Trophoblast cell (in vitro differentiated cells and primary cell): ENCODE data around the gene IL11.
"Not testable (repeated sequence)": the region's sequence is repeated elsewhere in the genome, so short reads cannot be mapped to it uniquely, and the experiment has no call there.

Experiments
- DNase-seq, 2 donors: peaks; one replicate each; pipeline ENCODE4 v3.0.0-alpha.2; 2016
- H2AFZ ChIP-seq: 2 replicates; pipeline ENCODE4 v1.6.1; 2013; ENCODE audit warnings: low read length, moderate library complexity, mild to moderate bottlenecking; ENCODE audit not compliant: insufficient read depth, poor library complexity
- H2AK5ac ChIP-seq: 2 replicates; pipeline ENCODE4 v1.6.1; 2013; ENCODE audit warnings: mild to moderate bottlenecking, low read length
- H2BK120ac ChIP-seq: 2 replicates; pipeline ENCODE4 v1.6.1; 2013; ENCODE audit warnings: low read length, mild to moderate bottlenecking, moderate library complexity; ENCODE audit not compliant: insufficient read depth, poor library complexity
- H2BK12ac ChIP-seq: 2 replicates; pipeline ENCODE4 v1.6.1; 2013; ENCODE audit warnings: mild to moderate bottlenecking, low read length, moderate library complexity
- H2BK5ac ChIP-seq: 2 replicates; pipeline ENCODE4 v1.6.1; 2013; ENCODE audit warnings: low read length, low read depth, moderate library complexity, mild to moderate bottlenecking; ENCODE audit not compliant: poor library complexity
- H3K14ac ChIP-seq: 2 replicates; pipeline ENCODE4 v1.6.1; 2013; ENCODE audit warnings: mild to moderate bottlenecking, low read length
- H3K18ac ChIP-seq: 2 replicates; pipeline ENCODE4 v1.6.1; 2013; ENCODE audit warnings: mild to moderate bottlenecking, low read length
- H3K23ac ChIP-seq: 2 replicates; pipeline ENCODE4 v1.6.1; 2013; ENCODE audit warnings: low read length
- H3K27ac ChIP-seq: 2 replicates; pipeline ENCODE4 v1.5.1; 2013; ENCODE audit warnings: low read depth, mild to moderate bottlenecking, inconsistent platforms, low read length, moderate library complexity
- H3K27me3 ChIP-seq: 2 replicates; pipeline ENCODE4 v1.6.1; 2013; ENCODE audit warnings: inconsistent platforms, mild to moderate bottlenecking, low read length, moderate library complexity; ENCODE audit not compliant: insufficient read depth
- H3K36me3 ChIP-seq, 2 experiments: 1 replicate in 1 of 2; 2 replicates in 1 of 2; pipeline ENCODE4 v1.6.1; 2013; ENCODE audit warnings: low read length in 2 of 2, mild to moderate bottlenecking in 2 of 2, moderate library complexity in 1 of 2; ENCODE audit not compliant: insufficient read depth in 2 of 2, control insufficient read depth in 1 of 2
- H3K4ac ChIP-seq: 2 replicates; pipeline ENCODE4 v1.6.1; 2013; ENCODE audit warnings: low read depth, mild to moderate bottlenecking, low read length, moderate library complexity
- H3K4me1 ChIP-seq, 2 experiments: 1 replicate in 1 of 2; 2 replicates in 1 of 2; pipeline ENCODE4 v1.6.1; 2013; ENCODE audit warnings: low read length in 2 of 2, mild to moderate bottlenecking in 2 of 2, moderate library complexity in 1 of 2; ENCODE audit not compliant: insufficient read depth in 2 of 2, control insufficient read depth in 1 of 2
- H3K4me2 ChIP-seq: 2 replicates; pipeline ENCODE4 v1.6.1; 2013; ENCODE audit warnings: inconsistent platforms, mild to moderate bottlenecking, low read length, moderate library complexity
- H3K4me3 ChIP-seq: 2 replicates; pipeline ENCODE4 v1.5.1; 2013; ENCODE audit warnings: mild to moderate bottlenecking, low read depth, low read length, inconsistent platforms
- H3K79me1 ChIP-seq: one replicate; pipeline ENCODE4 v1.6.1; 2013; ENCODE audit warnings: low read length
- H3K79me2 ChIP-seq: 2 replicates; pipeline ENCODE4 v1.6.1; 2013; ENCODE audit warnings: low read length, mild to moderate bottlenecking; ENCODE audit not compliant: control insufficient read depth, insufficient read depth, poor library complexity
- H3K9ac ChIP-seq: 2 replicates; pipeline ENCODE4 v1.6.1; 2013; ENCODE audit warnings: mild to moderate bottlenecking, low read length
- H3K9me3 ChIP-seq: 2 replicates; pipeline ENCODE4 v1.6.1; 2013; ENCODE audit warnings: low read depth, mild to moderate bottlenecking, control low read depth, inconsistent platforms, low read length; ENCODE audit not compliant: insufficient read depth
- H4K12ac ChIP-seq: 2 replicates; pipeline ENCODE4 v1.6.1; 2013; ENCODE audit warnings: low read depth, mild to moderate bottlenecking, low read length, moderate library complexity
- H4K8ac ChIP-seq: 2 replicates; pipeline ENCODE4 v1.6.1; 2013; ENCODE audit warnings: low read depth, mild to moderate bottlenecking, low read length, moderate library complexity
- H4K91ac ChIP-seq: one replicate; pipeline ENCODE4 v1.6.1; 2013; ENCODE audit warnings: low read depth, mild to moderate bottlenecking, low read length, moderate library complexity
- WGBS: extraction: QIAGEN DNeasy Blood & Tissue Kit; methylation state at CpG from one replicate; pipeline ENCODE4 v1.1.7; 2013; ENCODE audit warnings: missing lambda C conversion rate; ENCODE audit not compliant: insufficient read length, insufficient coverage; ENCODE audit errors: extremely low coverage; 5-methylcytosine and 5-hydroxymethylcytosine counted together

IL11 gene

GRCh38 chr19:55407550-55407799 is 37.2 kb upstream of the IL11 start, which contains the start of gene UBE2S:
Gene UBE2S (minus strand): TSS chr19:55407788. CDS start chr19:55407589, 199 bp downstream.
- peak within 1 kb of the TSS; percentile 95 for H3K4ac ChIP-seq
- peak within 1 kb of the TSS; percentile 97 for H4K8ac ChIP-seq
- H3K9ac ChIP-seq = peak within 1 kb of the TSS; percentile 97
- H3K27ac ChIP-seq = peak within 1 kb of the TSS; percentile 94
- not testable (repeated sequence) for H3K27me3 ChIP-seq, DNase-seq, H3K23ac ChIP-seq, H3K9me3 ChIP-seq
- H3K4me3 ChIP-seq = peak within 1 kb of the TSS; percentile 88
- WGBS = no CpG with 5 or more reads among the region's 36 CpGs
- H2AK5ac ChIP-seq = peak within 1 kb of the TSS; percentile 95
- peak within 1 kb of the TSS; percentile 33 for H2BK12ac ChIP-seq
- H3K36me3 ChIP-seq = peaks cover 31 to 35% of the 10 kb centered on the region in 2 experiments
- peak within 1 kb of the TSS; percentile 98 for H4K91ac ChIP-seq
- peak within 1 kb of the TSS; percentile 88 for H2BK5ac ChIP-seq
- H2AFZ ChIP-seq = peak within 1 kb of the TSS; percentile 82
- peak within 1 kb of the TSS; percentile 91 for H3K18ac ChIP-seq
- H3K79me2 ChIP-seq = peaks cover 18% of the 10 kb centered on the region
- peak within 1 kb of the TSS; percentile 95 for H4K12ac ChIP-seq
- peak within 1 kb of the TSS; percentile 96 for H3K14ac ChIP-seq
- peaks cover 12 to 19% of the 10 kb centered on the region in 2 experiments for H3K4me1 ChIP-seq
- H3K4me2 ChIP-seq = peak within 1 kb of the TSS; percentile 73
- peak within 1 kb of the TSS; percentile 89 for H2BK120ac ChIP-seq
- peaks cover 12% of the 10 kb centered on the region for H3K79me1 ChIP-seq

- no peak overlapping the region for H2AFZ ChIP-seq
- H3K36me3 ChIP-seq = peaks cover 36 to 40% of the 10 kb centered on the region in 2 experiments
- H3K4me2 ChIP-seq = peak overlapping the region; percentile 73
- peak overlapping the region; percentile 80 for H3K18ac ChIP-seq
- H4K91ac ChIP-seq = peak overlapping the region; percentile 98
- H2BK120ac ChIP-seq = peak overlapping the region; percentile 85
- H3K4me3 ChIP-seq = peak overlapping the region; percentile 88
- peak overlapping the region; percentile 67 for H2BK5ac ChIP-seq
- H3K79me2 ChIP-seq = peaks cover 18% of the 10 kb centered on the region
- peaks cover 6% of the 10 kb centered on the region for H3K9me3 ChIP-seq
- peak overlapping the region; percentile 75 for H4K8ac ChIP-seq
- peaks cover 12% of the 10 kb centered on the region for H3K79me1 ChIP-seq
- H3K14ac ChIP-seq = peak overlapping the region; percentile 90
- peak overlapping the region; percentile 38 for H4K12ac ChIP-seq
- H3K4ac ChIP-seq = peak overlapping the region; percentile 95
- no peak overlapping the region for H2BK12ac ChIP-seq
- peak overlapping the region; percentile 94 for H3K27ac ChIP-seq
- H2AK5ac ChIP-seq = peak overlapping the region; percentile 64
- H3K23ac ChIP-seq = no peak overlapping the region
- no peaks in the 10 kb centered on the region for H3K27me3 ChIP-seq
- WGBS = no CpG with 5 or more reads among the region's 35 CpGs
- peaks cover 12 to 19% of the 10 kb centered on the region in 2 experiments for H3K4me1 ChIP-seq
- H3K9ac ChIP-seq = peak overlapping the region; percentile 97
- DNase-seq = peak; percentile 51 to 65
Observed at GRCh38 chr19:55406826-55407549, 36.7 kb upstream of the IL11 start.

- Histone ChIP-seq H4K8ac (no peak overlapping the region), H2BK5ac (no peak overlapping the region), H2AFZ (peak overlapping the region; percentile 11), H3K14ac (no peak overlapping the region), H2BK120ac (no peak overlapping the region), H3K79me1 (peaks cover 12% of the 10 kb centered on the region), H3K4me3 (peak overlapping the region; percentile 88), H3K4me1 (peaks cover 12 to 19% of the 10 kb centered on the region in 2 experiments), H3K9me3 (peaks cover 6% of the 10 kb centered on the region), H3K27me3 (no peaks in the 10 kb centered on the region), H4K12ac (no peak overlapping the region), H3K23ac (no peak overlapping the region), H3K4ac (peak overlapping the region; percentile 76), H3K79me2 (peaks cover 18% of the 10 kb centered on the region), H3K9ac (no peak overlapping the region), H4K91ac (no peak overlapping the region), H3K4me2 (peak overlapping the region; percentile 73), H2BK12ac (no peak overlapping the region), H2AK5ac (no peak overlapping the region), H3K36me3 (peaks cover 43 to 47% of the 10 kb centered on the region in 2 experiments), H3K18ac (peak overlapping the region; percentile 28), H3K27ac (no peak overlapping the region)
- no peak for DNase-seq
- WGBS = no CpG with 5 or more reads among the region's 14 CpGs
Observed at GRCh38 chr19:55406091-55406825, 36.0 kb upstream of the IL11 start.

GRCh38 chr19:55405638-55406037 is 35.4 kb upstream of the IL11 start:
- Histone ChIP-seq H3K27me3 (no peaks in the 10 kb centered on the region), H3K4ac (peak overlapping the region; percentile 22), H3K14ac (no peak overlapping the region), H3K27ac (no peak overlapping the region), H3K9ac (no peak overlapping the region), H4K12ac (no peak overlapping the region), H3K79me1 (peaks cover 12% of the 10 kb centered on the region), H2BK5ac (no peak overlapping the region), H4K8ac (no peak overlapping the region), H3K36me3 (peaks cover 48 to 52% of the 10 kb centered on the region in 2 experiments), H3K9me3 (peaks cover 6% of the 10 kb centered on the region), H2AFZ (no peak overlapping the region), H3K18ac (no peak overlapping the region), H2AK5ac (no peak overlapping the region), H2BK12ac (no peak overlapping the region), H3K4me2 (peak overlapping the region; percentile 73), H4K91ac (no peak overlapping the region), H3K23ac (no peak overlapping the region), H3K79me2 (peaks cover 18% of the 10 kb centered on the region), H3K4me3 (no peak overlapping the region), H2BK120ac (no peak overlapping the region), H3K4me1 (peaks cover 12 to 19% of the 10 kb centered on the region in 2 experiments)
- no CpG with 5 or more reads among the region's 5 CpGs for WGBS
- no peak for DNase-seq
